ENCODE measurements around the gene OSBPL10. TPM values are rescaled to one million over a fixed set of nuclear protein-coding genes. Genes with fewer than 3 reads are reported as not detected.

The OSBPL10 gene
- total RNA-seq, 2 donors from 2014 or later: 28.1 to 29.7 TPM

- intact Hi-C loops (cut with DNase I): no loop called here
- DNase-seq (ENCODE audit: low spot score): no peak
These were observed 232.7 kb downstream of the OSBPL10 start for GRCh38 chr3:31748281-31748932.

GRCh38 chr3:31747785-31748184 lies 233.3 kb downstream of the OSBPL10 start:
- DNase-seq (ENCODE audit: low spot score): no peak
- intact Hi-C loops (cut with DNase I): no loop called here

- no peak for DNase-seq (ENCODE audit: low spot score)
- intact Hi-C loops (cut with DNase I): no loop called here
These were observed 236.1 kb downstream of the OSBPL10 start for GRCh38 chr3:31744913-31745312.

GRCh38 chr3:31743331-31744089 lies 237.6 kb downstream of the OSBPL10 start:
- DNase-seq (ENCODE audit: low spot score): no peak
- intact Hi-C loops (cut with DNase I): no loop called here

- intact Hi-C loops (cut with DNase I): no loop called here
- no peak for DNase-seq (ENCODE audit: low spot score)
These were observed 240.7 kb downstream of the OSBPL10 start for GRCh38 chr3:31740397-31740796.

- no peak for DNase-seq (ENCODE audit: low spot score)
- intact Hi-C loops (cut with DNase I): no loop called here
These were observed 242.7 kb downstream of the OSBPL10 start for GRCh38 chr3:31738412-31738811.

GRCh38 chr3:31735667-31736066 lies 245.4 kb downstream of the OSBPL10 start:
- DNase-seq (ENCODE audit: low spot score): no peak
- intact Hi-C loops (cut with DNase I): no loop called here

GRCh38 chr3:31733234-31733667 lies 247.8 kb downstream of the OSBPL10 start:
- intact Hi-C loops (cut with DNase I): no loop called here
- DNase-seq (ENCODE audit: low spot score): no peak

GRCh38 chr3:31732548-31732947 lies 248.5 kb downstream of the OSBPL10 start:
- DNase-seq (ENCODE audit: low spot score): no peak
- intact Hi-C loops (cut with DNase I): no loop called here

- no peak for DNase-seq (ENCODE audit: low spot score)
- intact Hi-C loops (cut with DNase I): no loop called here
These were observed 251.5 kb downstream of the OSBPL10 start for GRCh38 chr3:31729573-31729972.

- DNase-seq (ENCODE audit: low spot score): no peak
- intact Hi-C loops (cut with DNase I): no loop called here
These were observed 252.0 kb downstream of the OSBPL10 start for GRCh38 chr3:31729082-31729481.

- intact Hi-C loops (cut with DNase I): no loop called here
- no peak for DNase-seq (ENCODE audit: low spot score)
These were observed 252.7 kb downstream of the OSBPL10 start for GRCh38 chr3:31728403-31728802.

- intact Hi-C loops (cut with DNase I): no loop called here
- no peak for DNase-seq (ENCODE audit: low spot score)
These were observed 255.1 kb downstream of the OSBPL10 start for GRCh38 chr3:31725976-31726375.

GRCh38 chr3:31725568-31725967 lies 255.5 kb downstream of the OSBPL10 start:
- DNase-seq (ENCODE audit: low spot score): no peak
- intact Hi-C loops (cut with DNase I): no loop called here

GRCh38 chr3:31724651-31725050 lies 256.4 kb downstream of the OSBPL10 start:
- intact Hi-C loops (cut with DNase I): no loop called here
- no peak for DNase-seq (ENCODE audit: low spot score)

GRCh38 chr3:31724116-31724515 lies 256.9 kb downstream of the OSBPL10 start:
- no peak for DNase-seq (ENCODE audit: low spot score)
- intact Hi-C loops (cut with DNase I): no loop called here

GRCh38 chr3:31723701-31724100 lies 257.4 kb downstream of the OSBPL10 start:
- DNase-seq (ENCODE audit: low spot score): no peak
- intact Hi-C loops (cut with DNase I): no loop called here

GRCh38 chr3:31721676-31722075 lies 259.4 kb downstream of the OSBPL10 start:
- intact Hi-C loops (cut with DNase I): no loop called here
- no peak for DNase-seq (ENCODE audit: low spot score)

- intact Hi-C loops (cut with DNase I): no loop called here
- DNase-seq (ENCODE audit: low spot score): no peak
These were observed 266.4 kb downstream of the OSBPL10 start for GRCh38 chr3:31714495-31715280.

- DNase-seq (ENCODE audit: low spot score): no peak
- intact Hi-C loops (cut with DNase I): no loop called here
These were observed 267.2 kb downstream of the OSBPL10 start for GRCh38 chr3:31713816-31714215.
